Testis (tissue), 3 donors: Measurements from ENCODE around the gene SLC26A11. TPM values are rescaled to one million over a fixed set of nuclear protein-coding genes. Genes with fewer than 3 reads are reported as not detected.

Experiments
- DNase-seq: peaks from one replicate; pipeline ENCODE4 v3.0.0-alpha.2; 2019
- H3K27ac ChIP-seq, 2 donors: fragments of 200-600 bp; sonication (generic); one replicate each; pipeline ENCODE4 v1.5.1; 2019
- H3K27me3 ChIP-seq: fragments of 200-600 bp; sonication (generic); one replicate; pipeline ENCODE4 v1.5.1; 2019
- H3K36me3 ChIP-seq: fragments of 200-600 bp; sonication (generic); one replicate; pipeline ENCODE4 v1.5.1; 2017; ENCODE audit warnings: low read depth; ENCODE audit errors: missing control alignments
- H3K4me1 ChIP-seq: fragments of 200-600 bp; sonication (generic); one replicate; pipeline ENCODE4 v1.5.1; 2019
- H3K4me3 ChIP-seq, 2 donors: fragments of 200-600 bp; sonication (generic); one replicate each; pipeline ENCODE4 v1.5.1; 2017 to 2019
- H3K9me3 ChIP-seq: fragments of 200-600 bp; sonication (generic); one replicate; pipeline ENCODE4 v1.5.1; 2017
- POLR2A ChIP-seq: fragments of 450-650 bp; IDR thresholded peaks from one replicate; pipeline ENCODE4 v1.6.1; 2017; ENCODE audit warnings: antibody characterized with exemption, mild to moderate bottlenecking, moderate library complexity
- WGBS, 2 donors: methylation state at CpG; one replicate each; pipeline ENCODE4 v1.1.5; 2018; 5-methylcytosine and 5-hydroxymethylcytosine counted together
- intact Hi-C: fragments of 100-400 bp; cut with DNase I; formaldehyde crosslinking; loops from one replicate; pipeline ENCODE4 v1.15.1; 2023; ENCODE audit warnings: low total_unique reads
- polyA plus RNA-seq: library from polyadenylated mRNA; stranded (reverse); fragments of 350-450 nt; fragmentation: Illumina TruSeq; extraction: RNeasy Lipid Tissue Mini Kit (QIAGEN cat#74804); gene quantifications from one replicate; pipeline ENCODE4 v1.2.3, GENCODE V29; 2014; ENCODE audit warnings: low read depth, low replicate concordance; ENCODE audit not compliant: insufficient read depth
- total RNA-seq, 2 donors: library from RNA; depleted of rRNA; stranded (reverse); fragments of >200 nt; gene quantifications; one replicate each; pipeline ENCODE4 v1.2.3, GENCODE V29; 2016
- TF ChIP-seq, protein P1 (sequence below), 3 experiments: fragments of 450-650 bp in 2 of 3; fragments of 200-600 bp in 1 of 3; sonication (generic) in 1 of 3; IDR thresholded peaks; one replicate each; pipeline ENCODE4 v1.5.1; 2016 to 2019; ENCODE audit warnings: antibody characterized with exemption in 3 of 3, mild to moderate bottlenecking in 2 of 3, moderate library complexity in 1 of 3

Gene SLC26A11
- total and polyA plus RNA-seq, 3 donors from 2014 or later, result 8.4 to 19.0 (median 16.9) TPM

DNA sequence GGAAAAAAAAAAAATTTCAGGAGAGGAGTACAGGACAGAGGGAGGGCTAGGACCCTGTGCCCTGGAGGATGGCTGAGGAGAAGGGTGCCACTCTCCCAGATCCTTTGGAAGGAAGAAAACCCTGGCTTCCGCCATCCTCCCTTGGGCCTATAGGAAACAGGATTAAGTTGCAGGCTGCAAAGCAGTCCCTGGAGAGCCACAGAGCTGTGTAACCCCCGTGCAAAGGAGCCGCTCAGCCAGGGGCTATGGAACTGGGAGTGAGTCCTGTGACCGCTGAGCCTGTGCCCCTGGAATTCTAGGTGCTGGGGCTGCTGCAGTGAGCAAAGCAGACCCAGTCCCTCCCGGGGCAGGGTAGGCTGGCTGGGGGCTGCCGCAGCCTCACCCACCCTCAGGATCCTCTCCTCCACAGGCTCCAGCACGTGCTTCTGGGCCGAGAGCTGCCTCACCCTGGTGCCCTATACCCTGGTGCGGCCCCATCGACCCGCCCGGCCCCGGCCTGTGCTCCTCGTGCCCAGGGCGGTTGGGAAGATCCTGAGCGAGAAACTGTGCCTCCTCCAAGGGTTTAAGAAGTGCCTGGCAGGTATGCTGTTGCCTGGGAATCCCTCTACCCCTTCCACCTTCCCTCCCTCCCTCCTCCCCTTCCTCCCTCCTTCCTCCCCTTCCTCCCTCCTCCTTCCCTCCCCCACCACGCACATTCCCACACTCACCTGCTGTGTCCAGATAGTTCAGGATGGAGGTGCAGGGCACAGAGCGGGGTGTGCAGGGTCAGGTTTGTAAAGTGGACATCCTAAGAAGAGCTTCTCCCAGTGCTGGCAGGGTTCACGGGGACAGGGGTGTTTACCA lies 15.4 kb upstream of the SLC26A11 start:
- Histone ChIP-seq H3K36me3 (no peaks in the 10 kb centered on the region), H3K27me3 (no peaks in the 10 kb centered on the region), H3K4me3 (no peak overlapping the region), H3K4me1 (no peaks in the 10 kb centered on the region), H3K9me3 (no peaks in the 10 kb centered on the region), H3K27ac (no peak overlapping the region)
- DNase-seq, result no peak
- TF ChIP-seq, protein P1, sequence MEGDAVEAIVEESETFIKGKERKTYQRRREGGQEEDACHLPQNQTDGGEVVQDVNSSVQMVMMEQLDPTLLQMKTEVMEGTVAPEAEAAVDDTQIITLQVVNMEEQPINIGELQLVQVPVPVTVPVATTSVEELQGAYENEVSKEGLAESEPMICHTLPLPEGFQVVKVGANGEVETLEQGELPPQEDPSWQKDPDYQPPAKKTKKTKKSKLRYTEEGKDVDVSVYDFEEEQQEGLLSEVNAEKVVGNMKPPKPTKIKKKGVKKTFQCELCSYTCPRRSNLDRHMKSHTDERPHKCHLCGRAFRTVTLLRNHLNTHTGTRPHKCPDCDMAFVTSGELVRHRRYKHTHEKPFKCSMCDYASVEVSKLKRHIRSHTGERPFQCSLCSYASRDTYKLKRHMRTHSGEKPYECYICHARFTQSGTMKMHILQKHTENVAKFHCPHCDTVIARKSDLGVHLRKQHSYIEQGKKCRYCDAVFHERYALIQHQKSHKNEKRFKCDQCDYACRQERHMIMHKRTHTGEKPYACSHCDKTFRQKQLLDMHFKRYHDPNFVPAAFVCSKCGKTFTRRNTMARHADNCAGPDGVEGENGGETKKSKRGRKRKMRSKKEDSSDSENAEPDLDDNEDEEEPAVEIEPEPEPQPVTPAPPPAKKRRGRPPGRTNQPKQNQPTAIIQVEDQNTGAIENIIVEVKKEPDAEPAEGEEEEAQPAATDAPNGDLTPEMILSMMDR (IDR thresholded peaks at IDR 0.05), result no peak
- TF ChIP-seq POLR2A, result no peak
- intact Hi-C loops, result no loop called here
- 79 to 82% methylated on average over 18 to 19 of the region's 19 CpGs for WGBS, 2 donors

DNA sequence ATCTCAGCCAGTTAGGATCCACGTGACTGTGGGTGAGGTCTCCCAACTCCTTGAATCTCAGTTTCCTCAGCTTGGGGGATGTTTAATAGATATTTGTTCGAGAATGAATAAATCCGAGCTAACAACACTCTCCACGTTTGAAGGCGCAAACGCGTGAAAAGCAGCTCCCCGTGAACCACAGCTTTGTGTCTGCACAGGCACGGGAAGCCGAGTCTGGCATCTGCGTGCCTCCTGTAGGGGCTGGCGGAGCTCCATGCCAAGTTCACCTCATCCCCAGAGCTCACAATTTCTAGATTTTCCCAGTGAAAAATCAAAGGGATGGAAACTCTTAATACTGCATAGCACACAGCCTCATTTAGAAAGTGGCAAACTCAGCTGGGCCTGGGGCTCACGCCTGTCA lies 14.4 kb upstream of the SLC26A11 start:
- Histone ChIP-seq H3K9me3 (no peaks in the 10 kb centered on the region), H3K4me1 (no peaks in the 10 kb centered on the region), H3K36me3 (no peaks in the 10 kb centered on the region), H3K4me3 (no peak overlapping the region), H3K27me3 (no peaks in the 10 kb centered on the region), H3K27ac (no peak overlapping the region)
- TF ChIP-seq POLR2A, result no peak
- TF ChIP-seq, protein P1 (IDR thresholded peaks at IDR 0.05), result no peak
- intact Hi-C loops, result no loop called here
- WGBS, 2 donors, result 89 to 95% methylated on average over 13 of the region's 13 CpGs
- no peak for DNase-seq

DNA sequence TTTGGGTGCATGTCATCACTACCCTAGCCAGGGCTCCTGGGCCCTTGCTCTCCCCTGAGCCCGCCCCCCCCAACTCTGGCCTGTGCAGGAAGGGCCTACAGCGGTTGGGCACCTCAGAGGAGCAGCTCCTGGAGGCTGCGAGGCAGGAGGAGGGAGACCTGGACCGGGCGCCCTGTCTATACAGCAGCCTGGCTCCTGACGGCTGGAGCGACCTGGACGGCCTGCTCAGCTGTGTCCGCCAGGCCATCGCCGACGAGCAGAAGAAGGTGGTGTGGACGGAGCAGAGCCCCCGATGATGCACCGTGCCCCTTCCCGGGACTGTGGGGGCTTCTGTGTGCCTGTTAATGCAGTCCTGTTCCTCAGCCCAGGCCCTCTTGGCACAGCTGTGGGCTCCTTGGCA lies 12.2 kb upstream of the SLC26A11 start:
- no peak for DNase-seq

GRCh38 chr17:80209765-80210164 lies 10.5 kb upstream of the SLC26A11 start:
- H3K9me3 ChIP-seq, result no peaks in the 10 kb centered on the region
- H3K27ac ChIP-seq, result no peak overlapping the region
- no peaks in the 10 kb centered on the region for H3K36me3 ChIP-seq
- intact Hi-C loops, result no loop called here
- no peak overlapping the region for H3K4me3 ChIP-seq
- no peak for DNase-seq
- TF ChIP-seq POLR2A, result no peak
- TF ChIP-seq, protein P1 (IDR thresholded peaks at IDR 0.05), result no peak
- H3K4me1 ChIP-seq, result no peaks in the 10 kb centered on the region
- WGBS, 2 donors, result 60 to 87% methylated on average over 5 to 12 of the region's 12 CpGs
- H3K27me3 ChIP-seq, result no peaks in the 10 kb centered on the region

More for the DNA sequence above, 12.2 kb upstream of the SLC26A11 start:
- Histone ChIP-seq H3K27me3 (no peaks in the 10 kb centered on the region), H3K4me1 (no peaks in the 10 kb centered on the region), H3K9me3 (no peaks in the 10 kb centered on the region), H3K4me3 (no peak overlapping the region), H3K27ac (no peak overlapping the region), H3K36me3 (no peaks in the 10 kb centered on the region)
- intact Hi-C loops, result no loop called here
- TF ChIP-seq, protein P1 (IDR thresholded peaks at IDR 0.05), result no peak
- no peak for TF ChIP-seq POLR2A
- 92% methylated on average over 16 of the region's 16 CpGs; no CpG with 5 or more reads in 1 of the 2 donors for WGBS, 2 donors
